K562 (cell line): ENCODE results near the gene KRT71. TPM values are rescaled to one million over a fixed set of nuclear protein-coding genes. Genes with fewer than 3 reads are reported as not detected.

Source experiments
- BACH1 ChIP-seq: fragments of 200-800 bp; sonication (Bioruptor generic); IDR thresholded peaks from 2 replicates; pipeline ENCODE4 v1.6.1; 2016; ENCODE audit warnings: missing genetic modification characterization, missing compliant biosample characterization
- MAFG ChIP-seq: fragments of 450-650 bp; conservative IDR thresholded peaks from 2 replicates; pipeline ENCODE4 v1.6.1; 2016; ENCODE audit warnings: missing genetic modification characterization, missing compliant biosample characterization
- SAFB ChIP-seq: fragments of 200-400 bp; formaldehyde crosslinking; IDR thresholded peaks from 2 replicates; pipeline ENCODE4 v1.6.1; 2017; ENCODE audit warnings: low read depth, low read length, borderline replicate concordance
- STAG1 ChIP-seq: sonication (generic); formaldehyde crosslinking; IDR thresholded peaks from 2 replicates; pipeline ENCODE4 v1.5.0; 2020; ENCODE audit warnings: missing genetic modification reagents, borderline replicate concordance
- STAT5A ChIP-seq: IDR thresholded peaks from 2 replicates; pipeline ENCODE4 v1.6.1; 2012; ENCODE audit warnings: low read length, inconsistent platforms, borderline replicate concordance
- YBX1 ChIP-seq: fragments of 450-650 bp; IDR thresholded peaks from 2 replicates; pipeline ENCODE4 v1.7.1; 2016; ENCODE audit warnings: mild to moderate bottlenecking
- ZBTB49 ChIP-seq: sonication (generic); formaldehyde crosslinking; IDR thresholded peaks from 2 replicates; pipeline ENCODE4 v1.8.0; 2022; ENCODE audit warnings: missing genetic modification reagents, mild to moderate bottlenecking, borderline replicate concordance
- ZMIZ1 ChIP-seq, 2 experiments: fragments of 150-350 bp in 1 of 2; IDR thresholded peaks; 2 replicates each; pipeline ENCODE4 v1.6.1; 2012 to 2016; ENCODE audit warnings: low read depth in 2 of 2, low read length in 2 of 2, mild to moderate bottlenecking in 1 of 2, moderate library complexity in 1 of 2
- ZNF282 ChIP-seq: sonication (generic); formaldehyde crosslinking; IDR thresholded peaks from 2 replicates; pipeline ENCODE4 v1.8.1; 2023; ENCODE audit warnings: missing genetic modification reagents
- ZNF583 ChIP-seq: fragments of 250-450 bp; sonication (Bioruptor Pico); IDR thresholded peaks from 2 replicates; pipeline ENCODE4 v1.4.0; 2020
- ZNF644 ChIP-seq: fragments of 200-800 bp; sonication (Bioruptor generic); IDR thresholded peaks from 2 replicates; pipeline ENCODE4 v1.6.1; 2016; ENCODE audit warnings: low read depth, missing genetic modification characterization, missing compliant biosample characterization
- polyA plus RNA-seq, 8 experiments: library from polyadenylated mRNA; depleted of rRNA in 4 of 8; stranded (reverse) in 5 of 8; unstranded in 3 of 8; fragments of >200 nt; fragmentation: Nextera tagmentation in 2 of 8; fragmentation: Illumina TruSeq in 1 of 8; extraction: Ambion mirVana in 2 of 8; extraction: Trizol in 1 of 8; gene quantifications; 2 replicates each; pipeline versions ENCODE4 v1.2.1 to v1.2.3, GENCODE V29; 2011 to 2014; ENCODE audit warnings: inconsistent platforms in 1 of 8, missing spikeins in 1 of 8
- total RNA-seq, 7 experiments: library from RNA; depleted of rRNA in 6 of 7; stranded (reverse); fragments of >200 nt in 6 of 7; fragmentation: Illumina TruSeq in 2 of 7; extraction: Trizol in 2 of 7; gene quantifications; 2 replicates each; pipeline versions ENCODE4 v1.2.1 to v1.2.3, GENCODE V29; 2011 to 2021; ENCODE audit warnings: low replicate concordance in 1 of 7
- TF ChIP-seq, protein P1 (sequence below): fragments of 450-650 bp; IDR thresholded peaks from 2 replicates; pipeline ENCODE4 v1.6.1; 2016; ENCODE audit warnings: mild to moderate bottlenecking, moderate library complexity

Gene KRT71
- total and polyA plus RNA-seq, 9 of the 15 experiments (the other 6 are each of a cell fraction or from before 2014, with no cell fraction given) = not detected

GRCh38 chr12:52513736-52514135 is 39.2 kb downstream of the KRT71 start (continued):
- TF ChIP-seq, protein P1, sequence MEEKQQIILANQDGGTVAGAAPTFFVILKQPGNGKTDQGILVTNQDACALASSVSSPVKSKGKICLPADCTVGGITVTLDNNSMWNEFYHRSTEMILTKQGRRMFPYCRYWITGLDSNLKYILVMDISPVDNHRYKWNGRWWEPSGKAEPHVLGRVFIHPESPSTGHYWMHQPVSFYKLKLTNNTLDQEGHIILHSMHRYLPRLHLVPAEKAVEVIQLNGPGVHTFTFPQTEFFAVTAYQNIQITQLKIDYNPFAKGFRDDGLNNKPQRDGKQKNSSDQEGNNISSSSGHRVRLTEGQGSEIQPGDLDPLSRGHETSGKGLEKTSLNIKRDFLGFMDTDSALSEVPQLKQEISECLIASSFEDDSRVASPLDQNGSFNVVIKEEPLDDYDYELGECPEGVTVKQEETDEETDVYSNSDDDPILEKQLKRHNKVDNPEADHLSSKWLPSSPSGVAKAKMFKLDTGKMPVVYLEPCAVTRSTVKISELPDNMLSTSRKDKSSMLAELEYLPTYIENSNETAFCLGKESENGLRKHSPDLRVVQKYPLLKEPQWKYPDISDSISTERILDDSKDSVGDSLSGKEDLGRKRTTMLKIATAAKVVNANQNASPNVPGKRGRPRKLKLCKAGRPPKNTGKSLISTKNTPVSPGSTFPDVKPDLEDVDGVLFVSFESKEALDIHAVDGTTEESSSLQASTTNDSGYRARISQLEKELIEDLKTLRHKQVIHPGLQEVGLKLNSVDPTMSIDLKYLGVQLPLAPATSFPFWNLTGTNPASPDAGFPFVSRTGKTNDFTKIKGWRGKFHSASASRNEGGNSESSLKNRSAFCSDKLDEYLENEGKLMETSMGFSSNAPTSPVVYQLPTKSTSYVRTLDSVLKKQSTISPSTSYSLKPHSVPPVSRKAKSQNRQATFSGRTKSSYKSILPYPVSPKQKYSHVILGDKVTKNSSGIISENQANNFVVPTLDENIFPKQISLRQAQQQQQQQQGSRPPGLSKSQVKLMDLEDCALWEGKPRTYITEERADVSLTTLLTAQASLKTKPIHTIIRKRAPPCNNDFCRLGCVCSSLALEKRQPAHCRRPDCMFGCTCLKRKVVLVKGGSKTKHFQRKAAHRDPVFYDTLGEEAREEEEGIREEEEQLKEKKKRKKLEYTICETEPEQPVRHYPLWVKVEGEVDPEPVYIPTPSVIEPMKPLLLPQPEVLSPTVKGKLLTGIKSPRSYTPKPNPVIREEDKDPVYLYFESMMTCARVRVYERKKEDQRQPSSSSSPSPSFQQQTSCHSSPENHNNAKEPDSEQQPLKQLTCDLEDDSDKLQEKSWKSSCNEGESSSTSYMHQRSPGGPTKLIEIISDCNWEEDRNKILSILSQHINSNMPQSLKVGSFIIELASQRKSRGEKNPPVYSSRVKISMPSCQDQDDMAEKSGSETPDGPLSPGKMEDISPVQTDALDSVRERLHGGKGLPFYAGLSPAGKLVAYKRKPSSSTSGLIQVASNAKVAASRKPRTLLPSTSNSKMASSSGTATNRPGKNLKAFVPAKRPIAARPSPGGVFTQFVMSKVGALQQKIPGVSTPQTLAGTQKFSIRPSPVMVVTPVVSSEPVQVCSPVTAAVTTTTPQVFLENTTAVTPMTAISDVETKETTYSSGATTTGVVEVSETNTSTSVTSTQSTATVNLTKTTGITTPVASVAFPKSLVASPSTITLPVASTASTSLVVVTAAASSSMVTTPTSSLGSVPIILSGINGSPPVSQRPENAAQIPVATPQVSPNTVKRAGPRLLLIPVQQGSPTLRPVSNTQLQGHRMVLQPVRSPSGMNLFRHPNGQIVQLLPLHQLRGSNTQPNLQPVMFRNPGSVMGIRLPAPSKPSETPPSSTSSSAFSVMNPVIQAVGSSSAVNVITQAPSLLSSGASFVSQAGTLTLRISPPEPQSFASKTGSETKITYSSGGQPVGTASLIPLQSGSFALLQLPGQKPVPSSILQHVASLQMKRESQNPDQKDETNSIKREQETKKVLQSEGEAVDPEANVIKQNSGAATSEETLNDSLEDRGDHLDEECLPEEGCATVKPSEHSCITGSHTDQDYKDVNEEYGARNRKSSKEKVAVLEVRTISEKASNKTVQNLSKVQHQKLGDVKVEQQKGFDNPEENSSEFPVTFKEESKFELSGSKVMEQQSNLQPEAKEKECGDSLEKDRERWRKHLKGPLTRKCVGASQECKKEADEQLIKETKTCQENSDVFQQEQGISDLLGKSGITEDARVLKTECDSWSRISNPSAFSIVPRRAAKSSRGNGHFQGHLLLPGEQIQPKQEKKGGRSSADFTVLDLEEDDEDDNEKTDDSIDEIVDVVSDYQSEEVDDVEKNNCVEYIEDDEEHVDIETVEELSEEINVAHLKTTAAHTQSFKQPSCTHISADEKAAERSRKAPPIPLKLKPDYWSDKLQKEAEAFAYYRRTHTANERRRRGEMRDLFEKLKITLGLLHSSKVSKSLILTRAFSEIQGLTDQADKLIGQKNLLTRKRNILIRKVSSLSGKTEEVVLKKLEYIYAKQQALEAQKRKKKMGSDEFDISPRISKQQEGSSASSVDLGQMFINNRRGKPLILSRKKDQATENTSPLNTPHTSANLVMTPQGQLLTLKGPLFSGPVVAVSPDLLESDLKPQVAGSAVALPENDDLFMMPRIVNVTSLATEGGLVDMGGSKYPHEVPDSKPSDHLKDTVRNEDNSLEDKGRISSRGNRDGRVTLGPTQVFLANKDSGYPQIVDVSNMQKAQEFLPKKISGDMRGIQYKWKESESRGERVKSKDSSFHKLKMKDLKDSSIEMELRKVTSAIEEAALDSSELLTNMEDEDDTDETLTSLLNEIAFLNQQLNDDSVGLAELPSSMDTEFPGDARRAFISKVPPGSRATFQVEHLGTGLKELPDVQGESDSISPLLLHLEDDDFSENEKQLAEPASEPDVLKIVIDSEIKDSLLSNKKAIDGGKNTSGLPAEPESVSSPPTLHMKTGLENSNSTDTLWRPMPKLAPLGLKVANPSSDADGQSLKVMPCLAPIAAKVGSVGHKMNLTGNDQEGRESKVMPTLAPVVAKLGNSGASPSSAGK = no peak
- TF ChIP-seq STAT5A = no peak
- TF ChIP-seq YBX1 = no peak
- TF ChIP-seq ZNF644 (tag) = no peak
- no peak for TF ChIP-seq STAG1 (CRISPR knock-in tag)
- TF ChIP-seq SAFB = no peak
- no peak for TF ChIP-seq ZNF583 (CRISPR knock-in tag)
- TF ChIP-seq ZBTB49 = no peak
- no peak for TF ChIP-seq ZMIZ1 (IDR thresholded peaks at IDR 0.05; ENCODE audit: low read depth in 2 of 2, low read length in 2 of 2)
- peak; percentile 87 for TF ChIP-seq MAFG (tag)
- no peak for TF ChIP-seq ZNF282 (CRISPR knock-in tag)
- peak; percentile 46; the same call in 1 of the 2 replicates for TF ChIP-seq BACH1 (tag)
